HG02870 (cell line): ENCODE measurements around the gene PRTG.
A peak's percentile ranks its signal among the peaks of the same experiment; 100 is the strongest.
"Not testable (repeated sequence)": the region's sequence is repeated elsewhere in the genome, so short reads cannot be mapped to it uniquely, and the experiment has no call there.

ENCODE experiments used
- ATAC-seq: cut with Tn5 transposase; IDR thresholded peaks from one replicate; pipeline ENCODE4 v1.9.1; 2021; ENCODE audit warnings: mild to moderate bottlenecking, moderate library complexity; ENCODE audit not compliant: unreplicated experiment

PRTG gene

DNA sequence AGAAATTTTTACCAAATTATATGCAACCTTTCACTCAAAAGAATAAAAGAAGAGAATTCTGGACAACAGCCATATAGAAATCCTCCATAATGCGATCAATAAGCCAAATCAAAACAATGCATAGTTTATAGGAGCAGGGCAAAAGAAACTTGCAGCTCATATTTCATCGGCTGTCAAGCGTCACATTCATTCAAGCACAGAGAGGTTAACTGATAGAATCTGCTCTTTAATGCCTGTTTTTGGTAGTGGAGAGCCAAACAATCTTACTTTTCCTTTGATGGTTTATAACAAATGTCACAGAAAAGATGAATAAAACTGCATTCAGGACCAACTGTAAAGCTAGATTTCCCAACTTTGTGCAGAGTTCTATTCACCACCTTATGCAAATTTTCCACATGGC, 35.4 kb downstream of the PRTG start:
- ATAC-seq = no peak

DNA sequence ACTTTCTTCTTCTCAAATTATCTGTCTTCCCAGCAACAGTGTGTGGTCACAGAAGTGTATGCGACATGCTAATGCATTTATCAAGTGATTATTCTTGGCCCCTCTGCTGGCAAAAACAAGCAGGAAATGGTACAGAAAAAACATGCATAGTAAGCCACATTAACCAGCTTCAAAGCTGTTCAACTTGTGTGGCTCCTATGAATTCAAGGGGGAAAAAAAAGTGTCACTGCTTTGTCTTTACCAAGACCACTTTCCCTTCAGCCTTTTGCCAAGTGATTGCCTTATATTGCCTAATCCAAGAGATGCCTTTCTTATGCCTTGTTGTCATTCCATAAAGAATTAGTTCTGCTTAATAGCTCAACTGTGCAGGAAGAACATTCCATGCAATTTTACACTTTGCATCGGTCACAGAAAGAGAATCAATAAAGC, 39.1 kb downstream of the PRTG start:
- no peak for ATAC-seq

GRCh38 chr15:55700876-55701275, 42.1 kb downstream of the PRTG start:
- ATAC-seq = no peak

DNA sequence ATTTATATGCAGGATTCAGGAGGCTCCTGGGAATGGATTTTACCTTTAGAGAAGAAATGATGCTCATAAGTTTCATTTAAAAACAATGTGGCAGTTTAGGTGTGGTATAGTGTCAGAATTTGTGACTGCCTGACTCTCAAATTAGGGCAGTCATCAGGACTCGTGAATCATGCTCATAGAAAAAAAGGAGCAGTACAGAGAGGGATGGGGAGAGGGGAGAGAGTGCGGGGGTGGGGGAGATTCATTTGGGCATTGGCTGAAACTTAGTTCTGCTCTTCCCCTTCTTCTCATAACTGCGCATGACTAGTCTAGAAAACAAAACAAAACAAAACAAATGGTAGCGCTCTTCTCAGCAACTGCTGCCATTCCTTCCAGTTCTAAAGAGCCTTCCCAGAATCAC, 44.3 kb downstream of the PRTG start:
- ATAC-seq = no peak

DNA sequence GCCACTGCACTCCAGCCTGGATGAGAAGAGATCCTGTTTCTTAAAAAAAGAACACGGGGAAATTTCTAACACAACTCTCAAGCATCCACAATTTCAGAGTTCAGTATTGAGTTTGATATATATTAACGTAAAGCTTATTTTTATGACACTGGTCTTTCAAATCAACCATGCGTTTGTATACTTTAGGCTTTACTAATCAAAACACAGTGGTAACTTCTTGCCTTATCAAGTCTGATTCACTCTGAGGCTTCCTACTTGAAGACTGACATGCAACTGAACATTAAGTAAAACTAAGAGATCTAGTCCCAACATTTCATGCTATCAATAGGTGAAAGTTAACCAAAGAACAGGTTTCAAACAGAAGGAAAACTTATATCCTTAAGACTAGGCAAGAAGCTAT, 46.7 kb downstream of the PRTG start:
- ATAC-seq = no peak

DNA sequence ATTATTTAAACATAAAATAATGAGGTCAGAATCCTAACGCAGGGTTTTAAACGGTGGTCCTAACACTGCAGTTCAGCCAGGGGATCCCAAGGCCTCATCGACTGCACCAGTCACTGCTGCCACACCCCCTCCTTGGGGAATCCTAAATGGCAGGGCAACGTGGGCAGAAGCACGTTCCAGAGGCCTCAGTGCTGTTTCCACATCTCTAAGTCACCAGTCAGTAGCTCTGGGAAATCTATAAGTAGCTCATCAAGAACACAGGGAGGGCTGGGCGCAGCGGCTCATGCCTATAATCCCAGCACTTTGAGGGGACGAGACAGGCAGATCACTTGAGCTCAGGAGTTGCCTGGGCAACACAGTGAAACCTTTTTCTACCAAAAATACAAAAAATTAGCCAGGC, 47.5 kb downstream of the PRTG start:
- no peak for ATAC-seq

GRCh38 chr15:55694652-55695150, 48.3 kb downstream of the PRTG start:
- ATAC-seq = peak; percentile 97

DNA sequence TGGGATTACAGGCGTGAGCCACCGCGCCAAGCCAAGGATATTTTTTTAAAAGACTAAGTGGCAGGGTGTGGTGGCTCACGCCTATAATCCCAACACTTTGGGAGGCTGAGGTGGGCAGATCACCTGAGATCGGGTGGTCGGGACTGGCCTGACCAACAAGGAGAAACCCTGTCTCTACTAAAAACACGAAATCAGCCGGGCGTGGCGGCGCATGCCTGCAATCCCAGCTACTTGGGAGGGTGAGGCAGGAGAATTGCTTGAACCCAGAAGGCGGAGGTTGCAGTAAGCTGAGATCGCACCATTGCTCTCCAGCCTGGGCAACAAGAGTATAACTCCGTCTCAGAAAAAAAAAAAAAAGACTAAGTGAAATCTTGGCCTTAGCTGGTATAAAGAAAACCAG, 49.8 kb downstream of the PRTG start:
- not testable (repeated sequence) for ATAC-seq

DNA sequence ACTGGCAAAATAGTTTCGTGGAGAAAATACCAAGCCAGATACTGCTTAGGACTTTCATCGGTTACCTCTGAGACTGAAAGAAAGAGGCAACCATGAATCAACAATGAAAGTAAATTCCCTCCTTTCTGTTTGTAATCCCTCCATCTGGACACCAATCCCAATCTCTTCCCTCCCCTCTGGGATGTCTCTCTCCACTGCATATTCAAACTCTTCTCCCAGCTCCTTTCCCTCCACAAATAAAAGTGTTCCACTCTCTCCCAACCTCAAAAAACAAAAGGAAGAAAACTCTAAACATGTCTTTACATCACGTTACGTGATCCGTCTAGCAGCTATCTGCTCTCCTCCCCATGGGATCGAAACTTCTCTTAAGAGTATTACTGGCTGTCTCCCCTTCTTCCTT, 55.2 kb downstream of the PRTG start:
- no peak for ATAC-seq

DNA sequence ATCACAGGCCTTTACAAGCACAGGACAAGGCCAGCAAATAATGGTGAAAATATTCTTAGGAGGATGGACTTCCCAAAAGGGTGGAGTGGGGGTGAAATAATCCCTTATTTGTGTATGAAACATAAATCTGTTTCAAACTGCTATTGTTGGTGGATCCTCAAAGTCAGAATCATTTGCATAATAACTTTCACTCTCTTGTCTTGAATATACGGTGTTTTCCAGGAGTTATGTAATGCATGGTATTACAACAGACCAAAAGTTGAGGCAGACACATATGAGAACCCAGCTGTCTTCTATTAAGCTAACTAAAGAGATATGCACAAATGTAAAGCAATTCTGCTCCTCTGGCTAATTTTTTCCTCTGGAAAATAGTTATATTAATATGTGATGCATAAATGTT, 57.7 kb downstream of the PRTG start:
- peak; percentile 85 for ATAC-seq

- no peak for ATAC-seq
Measured at GRCh38 chr15:55683376-55683775, 59.6 kb downstream of the PRTG start.

DNA sequence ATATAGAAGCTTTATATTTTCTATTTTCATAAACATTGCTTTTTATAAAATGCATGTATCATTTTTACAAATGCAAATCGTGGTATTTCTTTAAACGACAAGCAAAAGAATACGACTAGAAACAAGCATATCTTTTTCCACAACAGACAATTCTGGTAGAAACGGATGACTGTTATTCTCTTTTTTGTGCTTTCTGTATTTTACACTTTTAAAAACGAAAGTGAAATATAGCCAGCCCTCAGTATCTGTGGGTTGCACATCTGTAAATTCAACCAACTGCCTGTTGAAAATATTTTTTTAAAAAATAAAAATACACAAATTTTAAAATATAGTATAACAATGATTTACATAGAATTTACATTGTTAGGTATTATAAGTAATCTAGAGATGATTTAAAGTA, 61.3 kb downstream of the PRTG start:
- ATAC-seq = peak; percentile 74

DNA sequence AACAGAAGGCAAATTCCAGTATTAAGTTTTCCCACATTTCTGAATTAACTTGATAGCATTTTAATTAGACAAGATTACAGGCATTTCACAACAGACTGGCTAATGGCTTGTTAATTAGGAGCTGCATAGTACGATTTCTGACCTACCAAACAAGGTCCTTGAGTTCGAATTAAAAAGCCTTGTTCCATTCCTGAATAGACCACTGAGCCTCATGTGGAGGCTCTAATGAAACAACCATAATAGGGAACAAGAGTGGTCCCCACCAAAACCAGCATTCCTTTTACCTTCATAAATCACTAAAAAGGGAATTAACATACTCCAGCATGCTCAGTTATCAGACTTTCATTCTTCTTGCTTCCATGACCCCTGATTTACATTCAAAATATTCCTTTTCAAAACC, 66.4 kb downstream of the PRTG start:
- ATAC-seq = no peak

DNA sequence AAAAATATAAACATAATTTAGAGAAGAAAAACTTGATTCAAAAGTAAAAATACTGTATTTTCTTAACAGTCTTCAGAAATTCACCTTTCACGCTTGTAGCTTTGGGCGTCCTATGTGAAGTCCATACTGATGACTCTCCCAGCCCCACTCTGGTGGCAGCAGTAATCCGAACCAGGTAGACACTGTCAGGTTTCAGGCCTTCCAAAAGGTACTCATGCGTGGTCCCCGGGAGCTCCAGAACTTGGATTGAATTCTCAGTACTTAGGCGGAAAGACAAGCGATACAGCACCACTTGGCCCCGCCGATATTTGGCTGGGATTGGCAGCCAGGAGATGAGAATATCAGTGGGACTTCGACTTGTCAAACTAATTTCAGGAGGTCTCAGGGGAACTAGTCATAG, 69.7 kb downstream of the PRTG start:
- ATAC-seq = no peak

- no peak for ATAC-seq
Measured at GRCh38 chr15:55669270-55669669, 73.7 kb downstream of the PRTG start.

- ATAC-seq = no peak
Measured at GRCh38 chr15:55665605-55666227, 77.2 kb downstream of the PRTG start.

DNA sequence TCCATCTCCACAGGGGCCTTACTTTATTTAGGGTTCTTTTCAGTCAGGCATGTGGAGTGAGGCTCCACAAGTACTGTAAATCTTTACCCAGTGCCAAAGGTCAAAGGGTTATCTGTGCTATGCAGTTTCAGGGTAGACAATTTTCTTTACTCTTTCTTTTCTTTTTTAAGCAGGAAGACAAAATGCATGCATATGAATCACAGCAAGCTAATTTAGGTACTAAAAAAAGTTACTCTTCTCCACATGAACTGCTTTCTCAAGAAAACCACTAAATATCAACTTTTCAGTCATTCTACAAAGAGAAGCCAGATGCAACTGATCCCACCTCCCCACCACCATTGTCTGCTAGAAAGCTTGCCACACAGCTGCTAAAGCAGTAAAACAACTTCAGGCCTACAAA, 81.5 kb downstream of the PRTG start:
- no peak for ATAC-seq

GRCh38 chr15:55660153-55660552, 82.8 kb downstream of the PRTG start:
- no peak for ATAC-seq

DNA sequence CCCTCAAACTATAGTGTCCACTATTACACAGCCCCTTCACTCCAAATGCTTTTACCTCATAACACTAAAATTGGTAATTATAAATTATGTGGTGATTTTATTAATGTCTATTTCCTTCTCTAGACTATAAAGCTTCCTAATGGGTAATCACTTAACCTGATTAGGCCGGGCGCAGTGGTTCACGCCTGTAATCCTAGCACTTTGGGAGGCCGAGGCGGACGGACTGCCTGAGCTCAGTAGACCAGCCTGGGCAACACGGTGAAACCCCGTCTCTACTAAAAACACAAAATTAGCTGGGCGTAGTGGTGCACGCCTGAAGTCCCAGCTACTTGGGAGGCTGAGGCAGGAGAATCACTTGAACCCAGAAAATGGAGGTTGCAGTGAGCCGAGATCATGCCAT, 83.5 kb downstream of the PRTG start:
- ATAC-seq = no peak

GRCh38 chr15:55658886-55659285, 84.1 kb downstream of the PRTG start:
- no peak for ATAC-seq

DNA sequence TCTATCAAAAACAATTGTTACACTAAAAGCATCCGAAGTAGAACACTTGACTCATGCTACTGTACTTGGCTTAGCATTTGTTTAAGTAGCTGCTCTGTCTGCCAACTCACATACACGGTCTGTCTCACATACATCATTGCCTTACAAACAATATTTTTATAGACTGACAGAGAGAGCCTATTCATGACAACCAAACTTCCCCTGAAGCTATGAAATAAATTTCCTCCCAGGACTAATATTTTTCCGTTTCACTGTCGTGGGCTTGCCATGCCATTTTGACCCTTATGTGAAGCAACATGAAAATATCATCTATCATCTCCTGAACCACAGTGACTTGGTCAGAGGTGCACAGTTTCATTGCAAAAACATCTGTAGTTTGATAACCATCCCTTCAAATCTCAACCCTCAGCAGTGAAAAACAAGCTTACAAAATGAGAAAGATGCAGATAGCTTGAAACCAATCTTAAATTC, 88.4 kb downstream of the PRTG start:
- no peak for ATAC-seq

DNA sequence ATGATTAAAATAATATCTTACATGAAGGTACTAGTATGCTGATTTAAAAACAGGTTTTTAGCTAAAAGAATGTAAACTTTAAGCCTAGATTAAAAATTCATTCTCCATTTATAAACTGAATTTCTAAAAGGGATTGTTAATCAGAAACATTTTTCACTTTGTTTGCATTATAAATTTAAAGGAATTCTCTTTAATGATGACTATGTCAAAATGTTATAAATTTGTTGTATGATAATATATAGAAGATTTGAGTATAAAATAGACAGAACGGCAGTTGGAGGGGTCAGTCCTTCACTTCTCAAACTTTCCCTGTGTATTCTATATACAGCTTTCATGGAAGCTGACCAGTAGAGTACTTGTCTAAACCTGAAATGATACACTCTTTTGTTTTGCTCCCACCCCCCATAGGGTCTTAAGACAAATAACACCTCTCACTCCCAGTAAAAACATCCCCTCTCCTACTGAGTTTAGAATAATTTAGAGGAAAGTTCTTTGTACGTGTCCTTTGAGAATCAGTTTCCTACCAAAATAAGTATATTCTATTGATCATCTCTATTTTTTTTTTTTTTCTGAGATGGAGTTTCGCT, 90.0 kb downstream of the PRTG start:
- ATAC-seq = no peak

- ATAC-seq = no peak
Measured at GRCh38 chr15:55652359-55652758, 90.6 kb downstream of the PRTG start.
